Measurements from ENCODE around the gene ZAP70. TPM values are rescaled to one million over a fixed set of nuclear protein-coding genes. Genes with fewer than 3 reads are reported as not detected.

ZAP70 gene
- total RNA-seq, 1 experiment from 2014 or later: 0.54 TPM

DNA sequence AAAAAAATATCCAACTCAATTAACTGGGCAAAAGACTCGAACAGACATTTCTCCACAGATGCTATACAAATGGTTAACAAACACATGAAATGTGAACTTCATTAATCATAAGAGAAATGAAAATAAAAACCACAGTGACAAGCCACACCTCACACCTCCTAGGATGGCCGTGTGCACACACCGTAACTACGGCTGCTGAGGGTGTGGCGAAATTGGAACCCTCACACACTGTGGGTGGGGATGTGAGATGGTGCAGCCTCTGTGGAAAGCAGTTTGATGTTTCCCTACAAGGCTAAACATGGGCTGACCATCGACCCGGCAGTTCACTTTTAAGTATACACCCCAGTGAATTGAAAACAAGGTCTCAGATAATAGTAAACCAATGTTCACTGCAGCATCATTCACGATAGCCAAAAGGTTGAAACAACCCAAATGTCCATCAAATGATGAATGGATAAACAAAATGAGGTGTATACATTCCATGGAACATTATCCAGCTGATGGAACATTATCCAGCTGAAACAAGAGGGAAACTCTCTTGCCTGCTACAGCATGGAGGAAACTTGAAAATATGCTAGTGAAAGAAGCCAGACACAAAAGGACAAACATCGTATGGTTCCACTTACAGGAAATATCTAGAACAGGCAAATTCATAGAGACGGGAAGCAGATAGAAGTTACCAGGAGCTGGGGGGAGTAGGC is 32.2 kb downstream of the ZAP70 start:
- Histone ChIP-seq H3K27ac (ENCODE audit: low read length) (no peak overlapping the region), H3K9me3 (ENCODE audit: control insufficient read depth, insufficient read depth, low read depth, low read length) (no peaks in the 10 kb centered on the region), H3K4me3 (ENCODE audit: low read depth in 2 of 2, low read length in 2 of 2) (no peak overlapping the region), H3K4me1 (ENCODE audit: control insufficient read depth, insufficient read depth, low read length) (no peaks in the 10 kb centered on the region), H3K36me3 (ENCODE audit: control insufficient read depth, insufficient read depth, low read length) (no peaks in the 10 kb centered on the region), H3K27me3 (ENCODE audit: control insufficient read depth, insufficient read depth, low read length) (no peaks in the 10 kb centered on the region)
- ChIA-PET POLR2A (no interaction called here), CTCF (no interaction called here)
- no TSS peak for BruUV-seq (replicated peaks)
- intact Hi-C loops (cut with micrococcal nuclease; ENCODE audit: unreplicated experiment): no loop called here
- in situ Hi-C loops (cut with HindIII; ENCODE audit: low pct_unique_long_range_greater_than_20kb, low sequenced_read_pairs): no loop called here
- TF ChIP-seq, protein P1, sequence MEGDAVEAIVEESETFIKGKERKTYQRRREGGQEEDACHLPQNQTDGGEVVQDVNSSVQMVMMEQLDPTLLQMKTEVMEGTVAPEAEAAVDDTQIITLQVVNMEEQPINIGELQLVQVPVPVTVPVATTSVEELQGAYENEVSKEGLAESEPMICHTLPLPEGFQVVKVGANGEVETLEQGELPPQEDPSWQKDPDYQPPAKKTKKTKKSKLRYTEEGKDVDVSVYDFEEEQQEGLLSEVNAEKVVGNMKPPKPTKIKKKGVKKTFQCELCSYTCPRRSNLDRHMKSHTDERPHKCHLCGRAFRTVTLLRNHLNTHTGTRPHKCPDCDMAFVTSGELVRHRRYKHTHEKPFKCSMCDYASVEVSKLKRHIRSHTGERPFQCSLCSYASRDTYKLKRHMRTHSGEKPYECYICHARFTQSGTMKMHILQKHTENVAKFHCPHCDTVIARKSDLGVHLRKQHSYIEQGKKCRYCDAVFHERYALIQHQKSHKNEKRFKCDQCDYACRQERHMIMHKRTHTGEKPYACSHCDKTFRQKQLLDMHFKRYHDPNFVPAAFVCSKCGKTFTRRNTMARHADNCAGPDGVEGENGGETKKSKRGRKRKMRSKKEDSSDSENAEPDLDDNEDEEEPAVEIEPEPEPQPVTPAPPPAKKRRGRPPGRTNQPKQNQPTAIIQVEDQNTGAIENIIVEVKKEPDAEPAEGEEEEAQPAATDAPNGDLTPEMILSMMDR (IDR thresholded peaks at IDR 0.05): no peak
- TF ChIP-seq SIN3A (IDR thresholded peaks at IDR 0.05; ENCODE audit: borderline replicate concordance, insufficient read depth, low read depth, low read length) (no peak), TCF7L2 (IDR thresholded peaks at IDR 0.05; ENCODE audit: low read depth, low read length) (no peak), POLR2AphosphoS5 (IDR thresholded peaks at IDR 0.05; ENCODE audit: low read depth, low read length) (no peak)
- TF ChIP-seq, protein P2, sequence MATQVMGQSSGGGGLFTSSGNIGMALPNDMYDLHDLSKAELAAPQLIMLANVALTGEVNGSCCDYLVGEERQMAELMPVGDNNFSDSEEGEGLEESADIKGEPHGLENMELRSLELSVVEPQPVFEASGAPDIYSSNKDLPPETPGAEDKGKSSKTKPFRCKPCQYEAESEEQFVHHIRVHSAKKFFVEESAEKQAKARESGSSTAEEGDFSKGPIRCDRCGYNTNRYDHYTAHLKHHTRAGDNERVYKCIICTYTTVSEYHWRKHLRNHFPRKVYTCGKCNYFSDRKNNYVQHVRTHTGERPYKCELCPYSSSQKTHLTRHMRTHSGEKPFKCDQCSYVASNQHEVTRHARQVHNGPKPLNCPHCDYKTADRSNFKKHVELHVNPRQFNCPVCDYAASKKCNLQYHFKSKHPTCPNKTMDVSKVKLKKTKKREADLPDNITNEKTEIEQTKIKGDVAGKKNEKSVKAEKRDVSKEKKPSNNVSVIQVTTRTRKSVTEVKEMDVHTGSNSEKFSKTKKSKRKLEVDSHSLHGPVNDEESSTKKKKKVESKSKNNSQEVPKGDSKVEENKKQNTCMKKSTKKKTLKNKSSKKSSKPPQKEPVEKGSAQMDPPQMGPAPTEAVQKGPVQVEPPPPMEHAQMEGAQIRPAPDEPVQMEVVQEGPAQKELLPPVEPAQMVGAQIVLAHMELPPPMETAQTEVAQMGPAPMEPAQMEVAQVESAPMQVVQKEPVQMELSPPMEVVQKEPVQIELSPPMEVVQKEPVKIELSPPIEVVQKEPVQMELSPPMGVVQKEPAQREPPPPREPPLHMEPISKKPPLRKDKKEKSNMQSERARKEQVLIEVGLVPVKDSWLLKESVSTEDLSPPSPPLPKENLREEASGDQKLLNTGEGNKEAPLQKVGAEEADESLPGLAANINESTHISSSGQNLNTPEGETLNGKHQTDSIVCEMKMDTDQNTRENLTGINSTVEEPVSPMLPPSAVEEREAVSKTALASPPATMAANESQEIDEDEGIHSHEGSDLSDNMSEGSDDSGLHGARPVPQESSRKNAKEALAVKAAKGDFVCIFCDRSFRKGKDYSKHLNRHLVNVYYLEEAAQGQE (IDR thresholded peaks at IDR 0.05; ENCODE audit: insufficient read depth in 1 of 2, low read depth in 2 of 2, low read length in 1 of 2): no peak
- DNase-seq (ENCODE audit: low read depth, low spot score) (no peak), ATAC-seq (no peak)

DNA sequence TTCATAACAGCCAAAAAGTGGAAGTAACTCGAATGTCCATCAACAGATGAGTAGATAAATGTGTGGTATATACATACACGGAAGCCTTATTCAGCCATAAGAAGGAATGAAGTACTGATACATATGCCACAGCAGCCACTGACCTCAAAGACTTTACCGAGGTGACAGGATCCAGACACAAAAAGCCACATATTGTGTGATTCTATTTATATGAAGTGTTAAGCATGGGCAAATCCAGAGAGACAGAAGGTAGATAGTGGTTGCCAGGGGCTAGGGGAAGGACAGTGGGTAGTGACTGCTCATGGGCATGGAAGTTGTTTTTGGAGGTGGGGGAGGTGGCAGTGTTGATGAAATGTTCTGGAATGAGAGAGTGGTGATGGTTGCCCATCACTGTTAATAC is 33.9 kb downstream of the ZAP70 start:
- BruUV-seq (replicated peaks): no TSS peak
- no peak overlapping the region for H3K27ac ChIP-seq (ENCODE audit: low read length)
- no peak overlapping the region for H3K4me3 ChIP-seq (ENCODE audit: low read depth in 2 of 2, low read length in 2 of 2)
- ATAC-seq (no peak), DNase-seq (ENCODE audit: low read depth, low spot score) (no peak)
- ChIA-PET CTCF (interaction anchor here (0.6 kb wide), 1 partner anchor 47 kb away, joined by 5 read pairs; no protein-coding TSS in a partner anchor), POLR2A (no interaction called here)
- no peaks in the 10 kb centered on the region for H3K36me3 ChIP-seq (ENCODE audit: control insufficient read depth, insufficient read depth, low read length)
- in situ Hi-C loops (cut with HindIII; ENCODE audit: low pct_unique_long_range_greater_than_20kb, low sequenced_read_pairs): no loop called here
- TF ChIP-seq SIN3A (IDR thresholded peaks at IDR 0.05; ENCODE audit: borderline replicate concordance, insufficient read depth, low read depth, low read length): no peak
- TF ChIP-seq POLR2AphosphoS5 (IDR thresholded peaks at IDR 0.05; ENCODE audit: low read depth, low read length): no peak
- TF ChIP-seq, protein P1 (IDR thresholded peaks at IDR 0.05): no peak
- TF ChIP-seq, protein P2 (IDR thresholded peaks at IDR 0.05; ENCODE audit: insufficient read depth in 1 of 2, low read depth in 2 of 2, low read length in 1 of 2): no peak
- no peak for TF ChIP-seq TCF7L2 (IDR thresholded peaks at IDR 0.05; ENCODE audit: low read depth, low read length)
- H3K27me3 ChIP-seq (ENCODE audit: control insufficient read depth, insufficient read depth, low read length): no peaks in the 10 kb centered on the region
- no peaks in the 10 kb centered on the region for H3K9me3 ChIP-seq (ENCODE audit: control insufficient read depth, insufficient read depth, low read depth, low read length)
- intact Hi-C loops (cut with micrococcal nuclease; ENCODE audit: unreplicated experiment): no loop called here
- no peaks in the 10 kb centered on the region for H3K4me1 ChIP-seq (ENCODE audit: control insufficient read depth, insufficient read depth, low read length)
